GM19452 (cell line): Measurements from ENCODE around the gene ICOSLG.
"Not testable (repeated sequence)": the region's sequence is repeated elsewhere in the genome, so short reads cannot be mapped to it uniquely, and the experiment has no call there.

Source experiments
- ATAC-seq: cut with Tn5 transposase; IDR thresholded peaks from one replicate; pipeline ENCODE4 v1.9.1; 2021; ENCODE audit not compliant: unreplicated experiment

Gene ICOSLG

GRCh38 chr21:44184862-44185261 is 55.9 kb downstream of the ICOSLG start:
- ATAC-seq: not testable (repeated sequence)

GRCh38 chr21:44182202-44182601 is 58.5 kb downstream of the ICOSLG start:
- ATAC-seq: not testable (repeated sequence)

GRCh38 chr21:44181506-44181905 is 59.2 kb downstream of the ICOSLG start:
- not testable (repeated sequence) for ATAC-seq

- ATAC-seq: not testable (repeated sequence)
These were observed 64.6 kb downstream of the ICOSLG start for GRCh38 chr21:44176127-44176526.

- ATAC-seq: not testable (repeated sequence)
These were observed 65.6 kb downstream of the ICOSLG start for GRCh38 chr21:44175189-44175588.
